NCI-H1417 treated with DMSO at 0.1 percent for 48 hours (cell line): ENCODE measurements around the gene ORM2.

Source experiments
- DNase-seq: peaks from one replicate; lab custom pipeline; 2025; lab: John Stamatoyannopoulos, UW

Gene ORM2

DNA sequence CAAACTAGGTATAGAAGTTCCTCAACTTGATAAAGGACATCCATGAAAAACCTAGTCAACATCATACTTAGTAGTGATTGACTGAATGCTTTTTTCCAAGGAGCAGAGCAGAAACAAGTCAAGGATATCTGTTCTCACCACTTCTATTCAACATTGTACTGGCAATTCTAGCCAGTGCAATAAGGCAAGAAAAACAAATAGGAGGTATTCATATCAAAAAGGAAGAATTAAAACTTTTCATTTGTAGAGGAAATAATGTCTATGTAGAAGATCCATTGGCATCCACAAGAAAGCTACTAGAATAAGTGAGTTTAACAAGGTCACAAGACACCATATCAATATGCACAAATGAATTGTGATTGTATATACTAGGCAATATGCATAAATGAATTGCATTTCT is 35.0 kb upstream of the ORM2 start:
- no peak for DNase-seq

DNA sequence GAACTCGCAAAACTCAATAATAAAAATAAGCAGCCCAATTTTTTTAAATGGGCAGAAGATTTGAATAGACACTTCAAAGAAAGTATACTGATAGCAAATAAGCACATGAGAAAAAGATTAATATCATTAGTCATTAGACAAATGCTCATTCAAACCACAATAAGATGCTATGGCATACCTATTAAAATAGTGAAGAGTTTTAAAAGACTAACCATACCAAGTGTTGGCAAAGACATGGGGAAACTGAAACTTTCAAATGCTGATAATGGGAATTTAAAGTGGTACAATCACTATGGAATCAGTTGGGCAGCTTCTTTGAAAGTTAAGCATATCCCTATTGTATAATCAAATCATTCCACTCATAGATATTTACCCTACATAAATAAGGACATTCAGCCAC is 33.3 kb upstream of the ORM2 start:
- DNase-seq, result no peak

- no peak for DNase-seq
Measured at GRCh38 chr9:114299286-114300152, 30.1 kb upstream of the ORM2 start.

DNA sequence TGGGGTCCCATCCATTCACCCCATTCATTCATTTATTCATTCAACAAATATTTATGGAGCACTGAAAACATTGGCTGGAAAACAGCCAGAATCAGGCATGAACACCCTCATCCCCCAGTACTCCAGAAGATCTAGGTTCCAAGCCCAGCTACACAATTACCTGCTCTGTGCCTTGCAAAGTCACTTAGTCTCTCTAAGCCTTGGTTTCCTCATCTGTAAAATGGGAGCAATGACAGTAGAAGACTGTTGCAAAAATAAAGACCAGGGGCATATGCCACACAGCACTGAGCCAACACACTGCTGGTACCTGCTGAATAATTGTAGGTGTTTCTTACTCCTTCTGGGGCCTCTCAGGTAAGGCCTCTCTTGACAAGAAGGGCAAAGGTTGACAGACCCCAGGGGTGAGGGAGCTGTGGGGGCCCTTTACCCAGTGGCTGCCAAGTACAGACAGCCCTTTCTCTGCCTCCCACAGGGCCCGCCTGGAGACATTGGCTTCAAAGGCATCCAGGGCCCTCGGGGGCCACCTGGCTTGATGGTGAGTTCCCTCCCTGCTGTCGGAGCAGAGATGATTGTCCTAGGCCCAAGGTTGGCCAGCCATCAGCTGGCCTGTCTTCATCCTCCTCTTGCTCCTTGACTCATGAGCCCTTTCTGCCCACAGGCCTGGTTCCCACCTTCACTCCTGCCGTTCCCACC is 29.4 kb upstream of the ORM2 start:
- DNase-seq, result no peak

DNA sequence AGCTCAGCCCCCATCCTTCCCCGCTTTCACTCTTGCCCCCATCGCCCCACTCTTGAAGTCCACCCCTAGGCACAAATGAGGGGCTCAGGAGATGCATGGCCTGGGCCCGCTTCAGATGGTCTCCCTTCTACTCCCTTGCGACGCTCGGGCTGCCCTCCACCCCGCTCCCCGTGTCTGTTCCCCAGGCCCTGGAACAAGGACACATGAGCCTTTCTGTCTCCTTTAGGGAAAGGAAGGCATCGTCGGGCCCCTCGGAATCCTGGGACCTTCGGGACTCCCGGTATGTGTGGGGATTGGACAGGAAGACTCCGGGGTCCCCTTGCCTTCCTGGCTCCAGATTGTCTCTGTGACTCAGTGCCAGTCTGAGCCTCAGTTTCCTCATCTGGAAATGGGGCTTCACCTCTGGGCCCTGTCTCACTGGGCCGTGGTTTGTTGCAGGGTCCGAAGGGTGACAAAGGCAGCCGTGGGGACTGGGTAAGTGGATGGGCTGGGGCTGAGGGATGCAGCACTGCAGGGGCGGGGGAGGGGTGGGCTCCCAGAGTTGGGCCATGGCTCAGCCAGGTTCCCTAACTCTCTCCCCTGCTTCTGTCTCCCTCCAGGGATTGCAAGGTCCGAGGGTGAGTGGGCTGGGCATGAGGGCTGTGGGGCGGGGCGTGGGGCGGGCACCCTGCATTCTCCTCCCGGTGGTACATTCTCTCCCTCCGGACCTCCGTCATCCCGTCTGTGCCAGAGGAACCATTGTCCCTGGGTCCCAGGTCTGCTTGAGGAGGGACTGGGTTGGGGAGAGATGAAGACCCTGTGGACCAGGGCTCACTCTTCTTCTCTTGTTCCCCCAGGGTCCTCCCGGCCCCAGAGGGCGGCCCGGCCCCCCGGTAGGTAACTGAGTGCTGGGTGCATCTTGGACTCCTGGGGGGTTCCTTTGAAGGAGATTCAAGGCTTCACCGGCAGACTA is 28.5 kb upstream of the ORM2 start:
- no peak for DNase-seq

DNA sequence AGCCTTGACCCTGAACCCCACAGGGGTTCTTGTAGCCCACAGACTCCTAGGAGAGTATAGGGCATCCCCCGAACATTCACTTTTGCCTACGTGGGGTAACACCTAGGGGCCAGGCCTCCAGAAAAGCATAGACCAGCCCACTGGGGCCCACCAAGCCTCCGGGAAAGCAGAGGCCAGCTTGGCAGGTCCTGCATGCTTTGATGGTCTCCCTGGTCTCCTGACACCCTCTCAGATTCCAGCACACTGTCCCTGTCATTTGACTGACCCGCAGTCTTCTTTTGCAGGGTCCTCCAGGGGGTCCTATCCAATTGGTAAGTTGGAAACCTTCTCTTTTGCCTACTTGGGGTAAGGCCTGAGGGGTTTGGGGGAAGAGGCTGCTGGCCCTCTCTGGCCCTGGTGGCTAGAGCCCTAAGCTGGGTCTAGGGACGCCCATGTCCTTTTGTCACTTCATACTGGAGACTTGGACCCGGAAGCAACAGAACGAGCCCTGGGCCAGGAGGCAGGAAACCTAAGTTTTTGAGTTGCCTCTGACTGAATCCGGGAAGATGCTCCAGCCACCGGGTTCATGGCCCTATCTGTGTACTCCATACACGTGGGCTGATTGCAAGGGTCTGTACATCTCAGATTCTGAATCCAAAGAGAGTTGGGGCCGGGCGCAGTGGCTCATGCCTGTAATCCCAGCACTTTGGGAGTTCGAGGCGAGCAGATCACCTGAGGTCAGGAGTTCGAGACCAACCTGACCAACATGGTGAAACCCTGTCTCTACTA is 27.7 kb upstream of the ORM2 start:
- DNase-seq, result no peak

- no peak for DNase-seq
Measured at GRCh38 chr9:114302727-114303126, 26.9 kb upstream of the ORM2 start.

- DNase-seq, result no peak
Measured at GRCh38 chr9:114303571-114303970, 26.1 kb upstream of the ORM2 start.

DNA sequence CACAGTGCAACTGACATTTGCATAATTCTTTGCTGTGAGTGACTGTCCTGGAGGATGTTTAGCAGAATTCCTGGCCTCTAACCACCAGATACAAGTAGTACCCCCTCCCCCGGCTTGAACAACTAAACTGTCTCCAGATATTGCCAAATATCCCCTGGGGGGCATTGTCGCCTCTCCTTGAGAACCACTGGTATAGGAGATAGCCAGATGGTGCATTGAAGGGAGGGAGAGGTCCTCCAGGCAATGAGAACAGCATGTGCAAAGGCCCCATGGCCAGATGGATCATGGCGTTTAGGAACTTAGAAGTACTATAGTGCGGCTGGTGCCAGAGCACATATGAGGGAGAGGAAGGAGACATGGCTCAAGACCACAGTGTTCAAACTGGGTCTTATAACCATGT is 25.7 kb upstream of the ORM2 start:
- no peak for DNase-seq

- no peak for DNase-seq
Measured at GRCh38 chr9:114304416-114305188, 25.1 kb upstream of the ORM2 start.

GRCh38 chr9:114307899-114308267 is 21.8 kb upstream of the ORM2 start:
- DNase-seq, result no peak

DNA sequence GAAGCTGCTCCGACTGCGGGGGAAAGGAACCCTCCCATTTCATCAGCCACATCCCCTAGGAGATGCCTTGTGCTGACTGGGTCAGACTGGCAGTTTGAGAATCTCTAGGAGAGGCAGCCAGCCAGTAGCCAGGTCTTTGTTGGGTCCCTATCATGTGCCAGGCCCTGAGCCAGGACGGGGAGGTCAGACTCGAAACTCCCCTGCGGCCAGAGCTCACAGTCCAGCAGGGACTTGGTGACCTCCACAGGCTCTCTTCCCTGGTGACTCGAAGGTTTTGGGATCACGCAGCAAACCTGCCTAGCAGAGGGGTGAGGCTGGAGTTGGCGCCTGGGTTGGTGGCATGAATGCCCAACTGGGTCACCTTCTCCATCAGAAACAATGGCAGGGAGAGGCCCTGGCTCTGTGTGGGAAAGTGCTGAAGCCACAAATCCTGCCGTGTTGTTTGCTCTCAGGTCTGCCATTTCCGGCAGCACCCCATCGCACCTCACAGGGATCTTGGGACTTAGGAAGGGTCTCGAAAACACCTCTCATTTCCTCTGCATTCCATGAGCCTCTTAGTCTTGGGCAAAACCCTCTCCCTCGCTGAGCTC is 21.2 kb upstream of the ORM2 start:
- no peak for DNase-seq

GRCh38 chr9:114309096-114309495 is 20.6 kb upstream of the ORM2 start:
- DNase-seq, result no peak

GRCh38 chr9:114310471-114311450 is 18.9 kb upstream of the ORM2 start:
- no peak for DNase-seq

DNA sequence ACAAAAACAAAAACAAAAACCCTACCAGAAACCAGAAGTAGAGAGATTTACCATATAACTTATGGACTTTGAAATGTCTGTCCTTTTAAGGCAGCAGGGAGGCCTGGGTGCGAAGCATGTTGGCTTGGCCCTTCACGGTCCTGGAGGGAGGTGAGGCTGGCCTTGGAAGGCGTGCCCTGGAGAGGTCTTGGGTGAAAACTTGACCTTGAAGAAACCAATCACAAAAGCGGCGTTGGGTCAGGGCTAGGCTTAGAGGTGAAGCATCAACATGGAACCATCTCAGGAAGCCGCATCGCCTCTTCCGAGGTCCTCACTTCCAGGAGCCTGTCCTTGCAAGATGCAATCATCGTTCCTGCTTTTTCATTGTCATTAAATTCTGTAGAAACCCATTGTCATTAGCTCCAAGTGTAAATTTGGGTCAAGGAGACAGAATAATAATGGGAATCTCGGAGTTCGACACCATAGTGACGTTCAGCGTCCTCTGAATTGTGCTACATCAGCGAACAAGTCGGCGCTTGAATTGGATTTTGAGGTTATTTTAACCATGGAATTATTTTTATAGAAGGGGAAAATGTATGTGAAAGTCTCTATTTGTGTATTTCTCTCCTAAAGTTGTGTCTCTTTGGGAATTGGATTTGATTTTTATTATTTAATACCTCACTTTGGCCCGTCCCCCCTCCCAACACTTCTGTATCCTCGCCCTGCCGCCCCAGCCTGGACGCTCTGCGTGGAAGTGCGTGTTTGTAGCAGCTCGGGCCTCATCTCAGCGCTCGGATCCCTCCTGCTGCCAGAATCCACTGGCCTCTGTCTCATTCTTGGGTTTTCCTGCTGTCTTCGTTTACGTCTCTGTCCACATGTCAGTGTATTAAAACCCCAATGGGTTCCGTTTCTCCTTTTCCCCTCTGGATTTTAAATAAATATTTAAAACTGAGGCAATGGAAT is 17.8 kb upstream of the ORM2 start:
- DNase-seq, result no peak

- no peak for DNase-seq
Measured at GRCh38 chr9:114312513-114312875, 17.2 kb upstream of the ORM2 start.

DNA sequence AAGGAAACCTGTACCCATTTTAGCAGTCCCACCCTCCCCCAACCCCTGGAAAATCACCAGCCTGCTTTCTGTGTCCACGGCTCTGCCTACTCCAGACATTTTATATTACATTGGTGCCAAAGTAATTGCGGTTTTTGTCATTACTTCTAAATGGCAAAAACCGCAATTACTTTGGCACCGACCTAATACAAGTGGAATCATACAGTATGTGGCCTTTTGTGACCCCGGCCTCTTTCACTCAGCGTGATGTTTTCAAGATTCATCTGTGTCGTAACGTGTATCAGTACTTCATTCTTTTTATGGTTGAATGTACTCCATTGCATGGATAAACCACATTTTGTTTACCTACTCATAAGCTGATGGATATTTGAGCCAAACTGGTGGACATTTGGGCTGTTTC is 16.5 kb upstream of the ORM2 start:
- DNase-seq, result no peak

GRCh38 chr9:114314256-114314867 is 15.3 kb upstream of the ORM2 start:
- DNase-seq, result no peak
